Activated CD8-positive, alpha-beta memory T cell treated with anti-CD3 and anti-CD28 coated beads for 48 hours (primary cell): ENCODE results near the gene NFIB.

Experiments
- DNase-seq, 3 experiments: peaks; one replicate each; pipeline ENCODE4 v3.0.0-alpha.2; 2020; ENCODE audit warnings: low read depth in 2 of 3, low spot score in 2 of 3

NFIB gene

DNA sequence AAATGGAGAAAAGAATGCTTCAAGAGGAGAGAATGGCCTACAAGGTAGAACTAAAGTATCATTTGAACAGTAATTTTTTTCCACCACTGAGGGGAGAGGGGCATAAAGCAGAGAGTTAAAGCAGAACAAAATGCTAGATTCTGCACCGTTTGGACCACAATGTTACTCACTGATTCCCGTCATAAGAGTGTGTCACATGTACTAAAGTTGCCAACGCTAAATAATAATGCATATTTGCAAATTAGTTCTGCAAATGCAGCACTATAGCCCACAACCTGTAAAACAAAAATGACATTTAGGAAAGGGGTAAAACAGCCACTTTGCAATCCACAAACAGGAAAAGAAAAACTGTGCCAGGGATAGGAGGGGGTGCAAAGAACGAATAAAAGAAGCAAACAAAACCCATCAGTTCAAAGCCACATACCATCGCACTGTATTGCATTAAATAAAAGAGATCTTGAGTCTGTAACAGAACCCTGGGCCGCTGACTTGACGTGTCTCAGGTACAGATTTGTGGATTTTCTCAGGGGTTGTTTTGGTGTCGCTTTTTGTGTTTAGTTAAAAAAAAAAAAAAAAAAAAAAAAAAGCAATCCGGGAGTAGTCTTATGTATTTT is 7.7 kb upstream of the NFIB start:
- no peak for DNase-seq

DNA sequence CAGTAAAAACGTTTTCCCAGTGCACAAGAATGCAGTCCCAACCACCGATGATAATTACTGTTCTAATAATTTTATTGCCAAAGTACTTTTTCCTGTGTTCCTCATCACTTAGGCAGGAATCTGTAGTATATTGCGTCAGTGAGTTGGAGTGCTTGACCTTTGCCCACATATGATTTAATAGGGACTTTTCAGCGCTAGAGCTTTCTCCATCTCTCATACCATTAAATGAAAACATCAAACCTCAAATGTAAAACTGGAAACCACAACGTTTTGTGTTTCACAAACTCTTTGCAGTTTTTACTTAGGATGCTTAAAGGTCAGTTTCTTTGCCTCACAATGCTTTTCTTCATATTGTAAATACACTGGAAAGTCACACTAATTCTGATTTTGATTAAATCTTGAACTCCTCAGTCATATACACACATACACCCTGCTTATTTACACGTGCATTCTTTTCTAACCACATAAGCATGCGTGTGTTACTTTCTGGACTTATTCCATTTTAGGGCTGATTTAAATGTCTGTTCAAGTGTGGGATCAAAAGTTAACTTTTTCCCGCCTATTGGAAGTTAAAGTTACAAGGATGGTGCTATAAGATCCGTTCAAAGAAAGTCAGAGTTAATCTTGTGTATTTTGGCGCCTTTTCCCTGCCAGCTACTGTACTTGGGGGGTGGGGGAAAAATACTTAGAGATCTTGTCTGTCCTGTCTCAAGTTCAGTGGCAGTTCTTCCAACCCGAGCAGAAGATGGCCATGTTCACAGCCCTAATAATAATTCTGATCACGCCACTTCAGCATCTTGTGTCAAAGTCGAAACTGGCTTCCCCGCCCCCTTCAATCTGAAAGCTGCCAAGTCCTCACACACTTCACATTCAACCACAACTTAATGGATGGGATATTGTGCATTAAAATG is 6.6 kb upstream of the NFIB start:
- no peak for DNase-seq

DNA sequence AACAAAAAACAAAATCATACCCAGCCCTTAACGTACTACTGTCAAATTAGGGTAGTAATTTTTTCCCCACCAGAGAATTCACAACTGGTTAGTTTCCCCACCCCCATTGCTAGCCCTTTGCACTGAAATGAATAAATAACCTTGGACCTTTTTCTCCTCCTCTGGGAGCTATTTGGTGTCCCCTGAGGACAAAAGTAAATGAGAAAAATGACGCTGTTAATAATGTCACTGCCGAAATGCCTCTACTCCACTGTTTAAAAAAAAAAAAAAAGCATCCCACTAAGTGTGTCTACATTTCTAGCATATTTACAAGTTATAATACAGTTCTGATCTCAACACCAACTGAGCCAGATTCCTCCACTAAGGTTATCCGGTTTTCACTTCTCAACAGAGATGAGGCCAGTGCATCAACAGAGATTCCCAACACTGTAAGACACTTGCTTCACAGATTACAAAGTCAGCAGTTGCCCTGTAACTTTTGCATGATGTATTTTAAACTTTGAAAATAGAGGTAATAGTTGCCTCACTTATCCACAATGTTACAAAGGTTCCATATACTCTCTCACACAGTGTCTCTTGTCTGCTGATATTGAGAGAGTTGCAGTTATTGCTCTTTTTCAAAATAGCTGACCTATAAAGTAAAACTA is 5.1 kb upstream of the NFIB start:
- DNase-seq: no peak

DNA sequence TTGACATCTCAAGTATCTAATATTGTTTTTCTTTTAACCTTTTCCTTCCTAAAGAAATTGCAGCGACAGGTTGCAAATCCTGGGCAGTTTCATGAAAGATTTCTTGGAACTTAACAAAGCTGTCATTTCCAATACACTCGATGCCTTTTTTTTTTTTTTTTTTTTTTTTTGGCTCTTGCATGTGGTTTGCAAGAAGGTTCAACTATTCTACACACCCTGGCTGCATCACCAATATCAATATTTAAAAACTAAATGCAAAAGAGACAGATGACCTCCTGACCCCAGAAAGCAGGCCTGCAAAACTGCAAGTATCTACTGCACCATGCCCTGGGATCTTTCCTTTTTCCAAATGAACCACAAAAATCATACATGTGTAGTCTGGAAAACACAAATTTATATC is 4.4 kb upstream of the NFIB start:
- DNase-seq: no peak

DNA sequence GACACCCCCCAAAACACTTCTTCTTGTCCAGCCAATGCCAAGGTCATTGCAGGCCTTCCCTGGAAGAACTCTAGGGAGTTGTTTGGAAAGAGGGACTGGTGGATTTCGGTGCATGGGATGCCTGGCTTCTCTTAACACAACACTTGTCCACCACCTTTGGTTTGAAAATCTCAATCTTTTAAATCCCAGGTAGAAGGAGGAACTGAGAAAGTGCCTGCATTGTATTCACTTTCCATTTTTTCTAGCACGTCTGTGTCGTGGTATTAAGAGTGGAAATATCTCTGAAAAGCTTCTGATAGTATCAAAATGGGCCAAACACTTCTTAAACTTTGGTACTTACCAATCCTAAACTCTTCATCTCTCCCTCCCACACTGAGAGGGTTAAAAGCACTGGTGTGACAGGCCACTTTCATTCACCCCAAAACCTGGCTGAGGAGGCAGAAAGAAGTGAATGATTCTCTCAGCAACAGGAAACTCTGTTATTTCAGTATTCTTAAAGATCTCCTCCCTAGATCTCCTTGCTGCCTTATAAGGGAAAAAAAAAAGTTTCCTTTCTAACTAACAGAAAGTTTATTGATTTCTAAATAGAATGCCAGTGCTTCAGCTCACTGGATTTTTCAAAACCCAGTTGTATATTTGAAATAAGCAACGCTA is 3.9 kb upstream of the NFIB start:
- DNase-seq: no peak

DNA sequence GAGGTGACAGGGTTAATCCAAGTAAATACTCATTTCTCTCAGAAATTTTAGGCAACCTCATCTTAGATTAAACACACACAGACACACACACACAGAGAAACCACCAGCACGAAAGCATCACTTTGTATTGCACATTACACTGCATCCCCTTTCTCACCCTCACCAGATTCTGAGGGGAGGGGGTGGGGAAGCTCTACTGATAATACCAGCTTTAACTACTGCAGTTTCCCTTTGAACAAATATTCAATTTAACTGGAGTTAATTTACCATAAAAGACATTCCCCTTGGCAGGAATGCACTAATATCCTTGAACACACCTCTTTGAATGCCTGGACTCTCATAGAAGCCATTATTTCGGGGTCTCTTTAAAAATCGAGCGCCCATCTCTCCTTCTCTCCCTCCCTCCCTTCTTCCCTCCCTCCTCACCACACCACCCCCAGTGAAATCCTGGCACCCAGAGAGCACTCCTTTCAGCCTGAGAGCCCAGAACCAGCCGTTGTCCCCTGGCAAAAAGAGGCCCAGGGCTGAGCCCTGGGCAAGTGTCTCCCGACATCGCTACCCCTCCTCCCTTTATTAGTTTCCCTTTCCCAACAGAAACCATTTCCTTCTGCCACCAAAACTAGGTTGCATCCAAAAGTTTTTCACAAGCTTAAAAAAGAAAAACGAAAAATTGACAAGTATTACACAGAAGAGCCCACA is 2.8 kb upstream of the NFIB start:
- DNase-seq: no peak

DNA sequence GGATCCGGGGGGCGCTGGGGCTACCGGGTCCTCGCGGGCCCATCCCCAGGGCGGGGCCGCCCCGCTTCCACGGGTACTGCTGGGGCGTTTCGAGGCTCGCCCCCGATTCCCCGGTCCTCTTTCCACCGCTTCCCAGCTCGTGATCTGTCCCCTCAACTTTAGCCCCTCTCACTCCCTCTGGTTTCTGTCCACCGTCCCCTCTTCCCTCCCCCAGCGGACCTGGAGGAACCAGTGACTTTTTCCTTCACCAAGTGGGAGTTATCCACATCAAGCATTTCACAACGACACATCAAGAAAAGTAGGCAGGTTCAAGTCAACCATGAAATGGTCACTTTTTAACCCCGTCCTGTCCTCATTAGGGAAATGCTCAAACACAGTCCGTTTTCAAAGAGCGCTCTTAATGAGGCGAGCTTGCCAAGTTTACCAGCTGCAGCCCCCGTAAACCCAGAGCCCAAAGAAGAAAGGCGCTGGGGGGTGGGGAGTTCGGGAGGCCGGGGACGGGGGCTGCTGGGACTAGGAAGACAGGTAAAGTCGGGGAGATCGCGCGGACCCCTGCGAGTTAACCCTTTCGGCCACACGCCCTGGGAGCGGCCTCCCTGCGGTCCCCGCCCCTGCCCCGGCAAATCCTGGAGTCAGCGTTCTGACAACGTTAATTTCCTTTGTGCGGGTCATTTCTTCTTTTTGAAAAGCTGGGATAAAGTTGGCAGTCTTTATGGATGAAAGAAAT is 2.1 kb upstream of the NFIB start:
- no peak for DNase-seq

DNA sequence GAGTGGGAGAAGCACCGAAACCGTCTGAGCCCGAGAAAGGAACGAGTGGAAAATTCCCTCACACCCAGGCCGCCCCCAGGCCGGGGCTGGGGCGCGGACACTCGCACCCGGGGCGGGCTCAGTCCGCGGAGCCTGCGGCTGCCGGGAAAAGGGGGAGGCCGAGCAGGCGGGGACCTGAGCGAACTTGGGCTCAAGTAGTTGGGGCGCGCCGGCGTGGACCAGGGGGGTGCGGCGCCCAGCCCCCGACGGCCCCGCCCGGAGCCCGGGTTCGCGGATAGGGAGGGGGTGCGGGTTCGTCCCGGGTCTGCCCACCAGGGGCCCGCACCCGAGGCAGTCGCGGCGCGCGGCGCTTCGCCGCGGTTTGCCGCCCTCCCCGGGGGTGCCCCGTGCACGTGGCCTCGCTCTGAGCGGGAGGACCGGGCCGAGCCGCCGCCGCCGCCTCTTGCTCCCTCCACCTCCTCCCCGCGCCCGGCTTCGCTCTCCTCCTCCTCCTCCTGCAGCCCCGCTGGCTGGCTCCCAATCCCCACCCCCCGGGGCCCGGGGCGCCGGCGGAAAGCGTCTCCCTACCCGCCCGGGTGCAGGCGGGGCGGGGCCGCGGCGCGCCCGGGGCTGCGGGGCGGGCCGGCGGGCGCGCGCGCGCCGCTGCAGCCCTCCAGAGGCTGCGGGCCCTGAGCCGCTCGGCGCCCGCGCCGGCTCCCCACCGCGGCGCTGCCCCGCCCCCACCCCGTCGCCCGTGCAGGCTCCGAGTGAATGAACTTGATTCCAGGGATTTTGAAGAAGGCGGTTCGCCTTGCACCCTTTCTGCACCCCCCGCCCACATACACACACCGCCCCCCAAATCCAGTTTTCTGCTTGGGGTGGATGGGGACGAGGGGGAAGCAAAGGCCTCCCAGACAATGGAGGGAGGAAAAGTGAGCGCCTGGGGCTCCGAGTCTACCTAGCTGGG is 1.3 kb upstream of the NFIB start:
- DNase-seq: no peak

DNA sequence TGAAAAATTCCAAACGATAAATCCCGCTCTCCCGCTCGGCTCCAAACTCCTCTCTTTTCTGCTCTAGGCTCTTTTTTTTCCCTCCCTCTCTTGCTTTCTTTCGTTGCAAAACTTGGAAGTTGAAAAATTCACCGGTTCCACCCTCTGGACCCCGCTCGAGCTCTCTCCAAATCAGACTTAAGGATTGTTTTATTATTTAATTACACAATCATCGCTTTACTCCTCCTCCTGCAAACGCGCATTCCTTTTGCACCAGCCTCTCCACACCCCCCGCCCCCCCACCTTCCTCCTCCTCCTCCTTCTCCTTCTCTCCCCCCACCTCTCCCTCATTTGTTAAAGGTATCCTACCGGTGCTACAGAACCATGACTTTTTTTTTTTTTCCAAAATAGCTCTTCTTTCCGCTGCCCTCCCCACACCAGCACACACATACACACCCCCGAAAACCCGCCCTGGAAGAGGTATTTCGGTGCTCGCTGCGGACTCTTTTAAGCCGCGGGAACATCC is 535 bp upstream of the NFIB start:
- no peak for DNase-seq

DNA sequence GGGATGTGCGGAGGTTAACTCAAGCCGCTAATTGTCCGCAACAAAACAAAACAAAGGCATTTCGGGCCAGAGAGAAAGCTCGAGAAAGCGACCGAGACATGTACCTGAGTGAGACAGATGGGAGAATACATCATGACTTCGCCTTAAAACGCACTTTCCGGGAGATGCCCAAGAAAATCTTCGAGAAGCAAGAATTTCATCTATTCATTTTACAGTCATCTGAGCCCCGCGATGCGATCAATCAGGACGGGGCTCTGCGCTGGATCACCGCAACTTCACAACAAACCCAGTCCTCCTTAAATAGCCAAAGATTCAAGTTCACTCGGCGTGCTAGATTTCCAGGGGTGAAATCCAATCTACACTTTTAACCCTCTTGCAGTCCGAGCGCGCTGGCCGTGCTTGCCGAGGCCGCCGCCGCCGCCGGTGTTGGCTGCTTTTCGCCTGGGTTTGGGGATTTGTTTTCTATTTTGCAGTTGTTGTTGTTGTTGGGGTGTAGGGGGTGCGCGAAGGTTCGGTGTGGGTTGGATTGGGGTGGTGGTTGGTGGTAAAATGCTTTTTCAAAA is 482 bp downstream of the NFIB start:
- no peak for DNase-seq

DNA sequence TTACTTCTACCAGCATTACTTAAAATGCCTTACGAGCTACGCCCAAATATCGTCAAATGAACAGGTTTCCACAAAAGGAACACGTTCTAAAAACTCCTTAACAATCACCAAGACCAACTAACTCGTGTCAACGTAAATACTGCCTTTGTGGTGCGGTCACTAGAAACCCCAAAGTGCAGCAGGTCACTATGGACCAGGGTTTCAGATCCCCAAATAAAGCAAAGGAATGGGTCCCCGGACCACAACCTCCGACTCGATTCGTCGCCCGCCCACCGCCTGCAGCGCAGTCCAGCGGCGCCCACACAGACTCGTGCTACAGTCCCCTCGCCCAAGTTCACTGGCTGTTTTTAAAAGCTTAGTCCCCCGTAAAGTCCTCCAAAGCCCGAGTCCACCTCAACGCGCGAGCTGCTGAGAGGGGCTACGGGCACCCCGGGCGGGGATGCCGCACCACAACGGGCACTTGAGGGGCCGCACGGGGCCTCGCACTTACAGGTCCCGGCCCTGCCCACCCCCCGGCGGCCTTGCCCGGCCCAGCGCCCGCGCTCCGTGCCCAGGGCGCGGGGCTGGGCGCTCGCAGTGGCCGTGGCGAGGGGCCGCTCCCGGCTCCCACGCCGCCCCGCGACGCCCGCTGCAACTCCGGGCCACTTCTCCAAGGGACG is 1.1 kb downstream of the NFIB start:
- DNase-seq: no peak

DNA sequence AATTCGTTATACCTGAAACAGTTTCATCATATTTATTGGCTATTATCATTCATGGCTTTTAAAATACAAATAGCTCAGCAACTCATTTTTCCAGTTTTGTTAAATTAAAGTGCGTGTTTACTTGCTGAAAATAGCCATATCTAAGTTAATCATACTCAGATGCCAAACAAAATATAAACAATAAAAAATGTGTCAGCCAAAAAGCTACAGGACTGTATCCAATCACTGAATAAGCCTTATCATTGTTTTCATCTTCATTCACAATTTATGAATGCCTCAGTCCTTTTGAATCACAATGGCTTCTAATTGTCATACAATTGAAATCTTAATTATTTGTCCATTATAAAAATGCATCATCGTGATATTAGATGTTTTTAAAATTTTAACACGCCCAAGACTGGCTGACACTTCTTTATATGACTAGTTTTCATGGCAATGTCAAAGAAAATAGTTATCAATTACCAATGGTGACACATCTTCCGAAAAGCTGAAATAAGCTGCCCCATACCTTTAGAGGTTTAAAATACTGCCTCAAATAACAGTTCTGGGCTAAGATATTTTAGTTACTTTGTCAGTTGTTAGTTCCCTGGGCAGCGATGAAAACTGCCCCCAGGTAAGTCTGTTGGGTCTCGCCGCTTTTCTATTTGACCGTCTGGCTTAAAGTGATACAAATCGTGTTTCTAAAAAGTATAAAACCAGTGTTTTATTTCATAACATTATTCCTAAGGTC is 1.8 kb downstream of the NFIB start:
- no peak for DNase-seq

DNA sequence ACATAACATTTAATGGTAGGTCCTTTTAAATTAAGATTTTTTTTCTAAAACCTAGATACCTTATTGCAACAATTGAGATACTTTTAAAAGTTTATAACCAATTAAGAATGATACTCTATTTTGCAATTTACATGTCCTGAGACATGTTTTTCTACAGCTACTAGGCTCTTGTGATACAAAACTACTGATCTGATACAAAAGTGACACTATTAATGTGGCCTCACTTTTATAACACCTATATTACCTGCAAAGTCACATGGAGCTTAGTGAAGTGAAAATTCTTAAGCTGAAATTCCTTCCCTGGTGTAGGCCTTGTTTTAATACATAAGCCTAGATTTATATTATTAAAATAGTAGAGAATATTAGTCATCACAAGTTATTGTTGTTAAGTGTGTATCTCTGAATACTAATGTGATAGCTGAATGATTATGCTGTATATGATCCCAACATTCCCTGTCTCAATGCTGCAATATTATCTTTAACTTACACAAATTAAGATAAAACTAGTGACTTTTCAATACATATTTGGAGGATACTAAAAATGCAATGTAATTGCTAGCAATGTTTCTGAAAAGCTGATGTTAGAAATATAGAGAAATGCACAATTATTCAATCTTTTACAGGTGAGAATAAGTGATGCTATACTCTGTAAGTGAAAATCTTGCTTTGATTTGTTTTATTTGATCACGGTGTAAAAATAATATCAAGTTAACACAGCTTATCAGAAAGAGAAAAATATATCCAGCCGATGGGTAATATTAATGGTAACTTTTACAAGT is 2.6 kb downstream of the NFIB start:
- no peak for DNase-seq

DNA sequence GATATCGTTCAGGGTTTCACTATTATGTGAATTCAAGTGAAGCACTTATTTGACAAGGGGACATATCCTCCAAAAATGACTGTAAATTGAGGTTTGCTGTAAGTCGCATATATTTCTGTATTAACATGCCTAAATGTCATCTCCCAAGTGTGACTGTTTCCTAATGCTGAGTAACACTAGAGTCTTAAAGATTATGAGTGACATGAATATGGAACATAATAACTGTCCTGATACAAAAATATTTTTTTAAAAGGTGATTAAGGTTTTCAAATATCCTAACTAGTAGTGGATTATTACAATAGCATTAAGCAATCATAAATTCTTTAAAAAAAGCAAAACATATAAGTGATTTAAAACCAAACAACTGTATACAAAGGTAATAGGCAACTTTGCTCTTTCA is 3.6 kb downstream of the NFIB start:
- no peak for DNase-seq

DNA sequence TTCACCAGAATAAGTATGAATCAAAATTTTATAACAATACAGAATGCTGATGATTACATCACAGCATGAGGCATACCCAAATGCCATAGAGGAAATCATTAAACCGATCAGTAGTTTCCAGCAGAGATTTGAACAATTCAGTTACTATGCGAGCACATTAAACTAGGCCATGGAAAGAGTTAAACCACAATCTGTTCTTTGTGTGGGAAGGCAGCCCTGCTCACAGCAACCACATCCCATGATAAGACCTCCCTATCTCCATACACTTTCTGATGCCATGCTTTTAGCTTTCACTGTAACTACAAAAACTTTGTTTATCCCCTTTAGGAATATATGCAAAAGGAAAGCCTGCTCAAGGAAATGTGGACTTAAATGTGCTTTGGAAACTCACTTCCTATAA is 4.5 kb downstream of the NFIB start:
- DNase-seq: no peak

DNA sequence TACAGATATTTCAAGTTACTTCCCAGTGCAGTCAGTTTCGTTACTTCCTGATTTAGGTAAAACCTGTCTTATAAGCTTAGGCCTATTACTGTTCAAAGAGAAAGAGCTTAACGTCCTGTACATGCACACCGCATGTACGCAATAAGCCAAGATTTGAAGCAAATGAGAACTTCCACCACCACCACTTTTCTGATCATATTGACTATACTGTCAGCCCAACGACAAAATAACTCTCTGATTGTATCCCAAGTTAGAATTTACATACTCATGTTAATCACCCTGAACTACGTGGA is 5.1 kb downstream of the NFIB start:
- DNase-seq: no peak
